Activated gamma-delta T cell treated with anti-CD3 and anti-CD28 coated beads, Interleukin-2, amount 50 U/mL, for 16 hours (primary cell): ENCODE data around the gene HOOK1.
"Not testable (repeated sequence)": the region's sequence is repeated elsewhere in the genome, so short reads cannot be mapped to it uniquely, and the experiment has no call there.

Experiments
- DNase-seq: peaks from one replicate; pipeline ENCODE4 v3.0.0-alpha.2; 2020; ENCODE audit warnings: low read depth

Gene HOOK1

GRCh38 chr1:59885160-59885832 lies 70.5 kb downstream of the HOOK1 start:
- DNase-seq, result no peak

DNA sequence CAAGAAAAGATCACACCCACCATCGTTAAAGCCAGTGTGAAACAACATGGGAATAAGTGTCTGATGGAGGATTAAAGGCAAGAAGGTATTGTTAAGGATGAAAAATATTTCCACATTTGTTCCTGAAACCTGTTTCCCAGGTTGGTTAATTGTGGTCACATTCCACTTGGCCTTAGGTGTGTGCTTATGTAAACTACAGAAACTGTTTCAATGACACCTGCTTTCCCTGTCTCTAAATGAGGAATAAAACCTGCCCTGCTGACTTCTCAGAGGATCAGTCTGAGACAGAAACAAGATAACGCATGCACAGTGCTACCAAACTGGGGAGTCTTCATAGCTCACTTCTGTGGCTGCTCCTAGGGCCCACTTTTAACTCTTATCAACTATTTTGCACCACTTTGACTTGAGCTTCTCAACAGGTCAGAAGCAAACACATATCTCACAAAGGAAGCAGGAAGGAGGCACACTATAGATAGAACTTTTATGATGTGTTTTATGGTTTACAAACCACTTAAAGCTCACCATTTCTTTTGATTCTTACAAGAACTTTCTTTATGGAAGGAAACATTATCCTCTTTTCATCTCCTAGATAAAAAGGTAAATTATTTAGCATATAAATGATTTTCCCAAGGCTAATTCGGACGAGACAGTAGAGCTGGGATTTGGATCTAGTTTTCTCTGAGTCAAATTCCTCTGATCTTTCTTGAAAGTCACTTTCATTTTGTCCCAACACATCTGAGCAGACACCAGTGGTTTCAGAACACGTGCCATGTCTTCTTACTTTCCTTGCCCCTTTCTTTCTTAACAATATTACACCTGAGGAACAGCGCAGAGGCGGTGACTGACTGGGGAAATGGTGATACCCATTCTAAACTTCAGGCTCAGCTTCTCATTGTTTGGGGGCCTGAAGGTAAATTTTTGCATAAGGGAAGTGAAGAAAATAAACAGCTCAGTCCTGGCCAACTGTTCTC lies 78.4 kb downstream of the HOOK1 start:
- no peak for DNase-seq

DNA sequence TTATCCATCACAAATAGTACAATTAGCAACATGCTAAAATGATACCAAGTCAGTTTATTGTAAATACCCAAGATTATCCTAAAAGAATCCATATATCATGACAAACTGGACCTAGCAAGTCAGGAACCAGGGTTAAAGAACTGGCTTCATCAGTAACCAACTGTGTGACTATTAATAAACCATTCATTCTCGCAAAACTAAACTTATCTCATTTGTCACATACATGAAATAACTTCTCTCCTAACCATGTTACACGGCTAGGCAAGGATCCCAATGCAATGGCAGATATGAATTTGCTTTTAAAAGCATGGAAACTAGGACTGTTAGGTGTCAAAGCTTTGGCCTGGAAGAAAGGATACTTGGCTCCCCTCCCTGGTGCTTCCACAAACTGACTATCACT lies 82.4 kb downstream of the HOOK1 start:
- DNase-seq, result no peak

DNA sequence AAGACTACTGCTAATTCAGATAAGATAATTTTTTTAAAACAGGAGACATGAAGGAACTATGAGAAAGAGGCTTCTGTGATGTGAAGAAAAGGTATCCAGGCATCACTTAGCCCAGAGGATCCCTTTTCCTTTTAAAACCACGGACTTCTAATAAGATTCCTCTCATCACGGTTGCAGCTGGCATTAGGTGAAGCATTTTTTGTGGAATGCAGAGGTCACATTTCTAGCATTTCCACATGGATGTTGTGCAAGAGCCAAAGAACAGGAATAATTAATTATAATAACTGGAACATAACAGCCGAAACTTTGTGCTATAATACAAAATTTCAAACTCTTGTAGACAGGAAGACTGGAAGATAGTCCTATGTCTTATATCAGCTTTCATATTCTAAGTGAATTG lies 84.2 kb downstream of the HOOK1 start:
- no peak for DNase-seq

- DNase-seq, result no peak
These were observed 85.9 kb downstream of the HOOK1 start for GRCh38 chr1:59900640-59901039.

DNA sequence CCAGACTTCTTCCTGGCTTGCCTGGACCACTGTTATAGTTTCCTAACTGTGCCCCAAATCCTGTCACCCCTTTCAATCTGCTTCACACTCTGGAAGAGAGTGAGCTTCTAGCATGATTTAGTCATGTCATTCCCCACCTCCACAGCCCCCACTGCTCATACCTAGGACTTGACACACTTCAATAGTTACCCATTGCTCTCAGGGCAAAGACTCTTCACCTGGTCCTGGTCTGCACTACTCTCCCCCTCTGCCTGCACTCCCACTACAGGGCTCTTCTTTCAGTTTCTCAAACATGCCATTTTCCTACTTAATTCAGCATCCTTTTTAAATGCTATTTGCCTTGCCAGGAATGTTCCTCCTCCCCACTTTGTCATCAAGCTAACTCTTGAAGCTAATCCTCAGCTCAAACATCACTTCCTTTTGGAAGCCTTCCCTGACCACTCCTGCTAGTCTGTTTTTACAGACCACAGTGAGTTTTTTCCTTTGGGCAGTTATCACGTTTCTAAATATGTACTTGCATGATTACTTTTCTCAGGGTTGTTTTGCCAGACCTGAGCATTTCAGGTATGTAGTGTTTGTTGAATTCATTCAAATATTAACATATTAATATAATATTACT lies 87.1 kb downstream of the HOOK1 start:
- no peak for DNase-seq

DNA sequence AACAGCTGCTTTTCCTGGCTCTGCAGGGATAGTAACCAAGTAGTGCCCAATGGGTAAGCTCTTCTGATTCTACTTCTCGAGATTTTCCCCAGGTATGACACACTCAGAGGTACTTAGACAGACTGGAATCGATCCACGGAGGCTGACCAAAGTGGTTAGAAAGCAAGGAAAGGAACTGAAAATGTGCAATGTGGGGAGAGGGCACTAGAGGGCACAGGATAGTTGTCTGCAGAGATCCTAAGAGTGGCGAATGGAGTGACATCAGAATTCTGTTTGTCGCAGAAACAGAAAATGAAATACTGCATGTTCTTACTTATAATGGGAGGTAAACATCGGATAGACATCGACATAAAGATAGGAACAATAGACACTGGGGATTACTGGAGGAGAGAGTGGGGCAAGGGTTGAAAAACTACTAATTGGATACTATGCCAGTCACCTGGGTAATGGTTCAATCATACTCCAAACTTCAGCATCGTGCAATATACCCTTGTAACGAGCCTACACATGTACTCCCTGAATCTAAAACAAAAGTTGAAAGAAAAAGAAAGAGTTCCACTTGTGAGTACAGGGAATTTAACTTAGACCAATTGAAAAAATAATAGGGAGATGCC lies 88.5 kb downstream of the HOOK1 start:
- DNase-seq, result no peak

GRCh38 chr1:59906931-59907330 lies 92.2 kb downstream of the HOOK1 start:
- DNase-seq, result no peak

- DNase-seq, result no peak
These were observed 93.3 kb downstream of the HOOK1 start for GRCh38 chr1:59908084-59908483.

GRCh38 chr1:59908682-59909081 lies 93.9 kb downstream of the HOOK1 start:
- DNase-seq, result no peak

DNA sequence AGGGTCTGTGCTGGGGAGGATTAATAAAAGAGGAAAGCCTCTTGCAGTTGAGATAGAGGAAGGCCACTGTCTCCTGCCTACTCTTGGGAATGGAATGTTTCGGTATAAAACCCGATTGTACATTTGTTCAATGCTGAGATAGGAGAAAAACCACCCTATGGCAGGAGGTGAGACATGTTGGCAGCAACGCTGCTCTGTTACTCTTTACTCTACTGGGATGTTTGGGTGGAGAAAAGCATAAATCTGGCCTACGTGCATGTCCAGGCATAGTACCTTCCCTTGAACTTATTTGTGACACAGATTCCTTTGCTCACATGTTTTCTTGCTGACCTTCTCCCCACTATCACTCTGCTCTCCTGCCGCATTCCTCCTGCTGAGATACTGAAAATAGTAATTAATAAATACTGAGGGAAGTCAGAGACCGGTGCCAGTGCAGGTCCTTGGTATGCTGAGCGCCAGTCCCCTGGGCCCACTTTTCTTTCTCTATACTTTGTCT lies 100.1 kb downstream of the HOOK1 start:
- DNase-seq, result not testable (repeated sequence)

- no peak for DNase-seq
These were observed 100.8 kb downstream of the HOOK1 start for GRCh38 chr1:59915516-59915915.

GRCh38 chr1:59917026-59917784 lies 102.5 kb downstream of the HOOK1 start:
- no peak for DNase-seq

DNA sequence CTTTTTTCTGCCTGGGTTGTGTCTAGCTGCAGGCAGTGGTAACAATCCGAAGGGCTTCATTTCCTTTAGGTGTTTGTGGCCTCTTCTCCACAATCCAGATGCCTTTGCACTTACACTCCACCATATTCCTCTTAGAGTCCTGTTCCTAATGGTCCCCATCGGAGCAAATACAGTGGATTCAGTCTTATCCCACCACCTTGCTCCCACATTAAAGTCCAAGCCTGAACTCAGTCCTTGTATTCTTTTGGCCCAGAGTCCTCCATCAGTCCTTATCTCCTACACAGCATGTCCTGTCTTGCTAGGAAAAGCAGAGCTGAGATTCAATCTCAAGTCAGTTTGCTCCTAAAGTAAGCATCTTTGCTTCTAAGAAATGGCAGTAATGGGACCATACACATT lies 103.0 kb downstream of the HOOK1 start:
- DNase-seq, result no peak

DNA sequence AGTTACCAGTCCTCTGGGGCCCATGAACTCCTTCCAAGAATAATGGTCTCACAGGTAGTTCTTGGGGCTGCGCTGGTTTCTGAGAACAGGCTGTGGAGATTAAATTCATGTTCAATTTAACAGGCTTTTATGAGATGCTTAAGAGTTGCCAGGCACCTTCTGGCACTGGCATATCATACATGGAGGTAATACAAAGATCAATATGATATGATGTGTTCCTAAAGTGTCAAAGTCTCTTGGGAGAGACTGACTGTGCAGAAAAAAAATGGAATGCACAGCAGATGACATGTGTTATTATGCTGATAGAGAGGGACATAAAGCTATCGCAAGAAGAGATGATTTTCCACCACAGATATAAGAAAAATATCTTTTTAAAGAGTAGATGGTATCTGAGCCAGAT lies 105.0 kb downstream of the HOOK1 start:
- no peak for DNase-seq

DNA sequence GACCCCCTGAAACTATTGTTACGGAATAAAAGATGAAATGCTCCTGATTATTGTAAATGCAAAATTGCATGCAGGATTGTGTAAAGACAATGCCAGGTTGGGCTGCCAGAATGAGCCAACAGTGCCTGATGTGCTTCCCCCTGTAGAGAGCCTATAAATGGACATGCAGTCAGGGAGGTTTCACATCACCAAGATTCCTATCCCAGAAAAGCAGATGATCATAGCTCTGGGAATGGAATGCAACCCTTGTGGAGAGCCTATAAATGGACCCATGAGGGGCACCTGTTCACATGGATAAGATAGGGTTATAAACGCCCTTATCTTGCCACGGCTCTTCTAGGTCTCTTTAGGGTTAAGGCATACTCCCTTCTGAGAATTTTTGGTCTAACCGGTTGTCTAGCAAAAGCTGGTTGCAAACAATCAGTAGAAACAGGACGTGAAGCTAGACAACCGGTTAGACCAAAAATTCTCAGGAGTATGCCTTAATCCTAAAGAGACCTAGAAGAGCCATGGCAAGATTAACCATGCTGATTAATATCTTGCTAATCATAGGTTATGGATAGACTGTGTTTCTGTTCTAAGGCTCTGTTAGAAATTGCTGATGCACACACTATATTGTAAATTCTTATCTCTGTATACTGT lies 106.6 kb downstream of the HOOK1 start:
- not testable (repeated sequence) for DNase-seq

DNA sequence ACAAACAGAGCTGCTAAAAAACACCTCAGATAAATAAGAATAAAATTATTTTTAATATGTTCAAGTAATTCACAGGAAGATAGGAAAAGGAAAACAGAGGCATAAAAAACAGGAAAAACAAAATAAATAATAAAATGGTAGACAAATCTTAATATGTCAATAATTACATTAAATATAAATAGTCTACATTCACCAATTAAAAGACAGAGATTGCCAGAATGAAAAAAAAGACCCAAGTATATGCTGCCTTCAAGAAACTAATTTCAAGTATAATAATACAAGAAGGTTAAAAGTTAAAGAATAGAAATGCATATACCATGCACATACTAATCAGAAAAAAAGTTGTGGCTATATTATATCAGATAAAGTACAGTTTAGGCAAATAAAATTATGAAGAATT lies 109.9 kb downstream of the HOOK1 start:
- no peak for DNase-seq
